SK-N-SH (cell line): ENCODE results near the gene SLAMF8. TPM values are rescaled to one million over a fixed set of nuclear protein-coding genes. Genes with fewer than 3 reads are reported as not detected.

ENCODE experiments used
- CTCF ChIA-PET: fragments of 300-600, 350-600 bp; formaldehyde crosslinking; extraction: SDS; loops from one replicate; lab custom pipeline; 2021; lab: Yijun Ruan, JAX
- POLR2A ChIA-PET: fragments of 350-600 bp; sonication (Branson Sonifier 250); formaldehyde crosslinking; extraction: SDS; loops from one replicate; lab custom pipeline; 2020; ENCODE audit warnings: antibody characterized with exemption, inconsistent platforms; lab: Yijun Ruan, JAX
- DNase-seq: peaks from one replicate; pipeline ENCODE4 v3.0.0; 2012
- H2AFZ ChIP-seq: fragments of 200-600 bp; sonication (generic); 2 replicates; pipeline ENCODE4 v1.8.1; 2016; ENCODE audit warnings: antibody characterized with exemption, mild to moderate bottlenecking, low read depth
- H3F3A ChIP-seq: fragments of 200-600 bp; sonication (generic); replicated peaks from 2 replicates; pipeline ENCODE3; 2016; ENCODE audit warnings: antibody characterized with exemption, mild to moderate bottlenecking; ENCODE audit not compliant: insufficient read depth
- H3K27ac ChIP-seq, 2 experiments: fragments of 200-500 bp in 1 of 2; fragments of 200-600 bp in 1 of 2; sonication (Bioruptor generic) in 1 of 2; sonication (generic), shearing (Covaris generic) in 1 of 2; 2 replicates each; pipeline versions ENCODE4 v1.5.1 to v1.6.1; 2014 to 2016; ENCODE audit warnings: low read depth in 2 of 2, inconsistent platforms in 1 of 2, low read length in 1 of 2, mild to moderate bottlenecking in 1 of 2, mixed read lengths in 1 of 2
- H3K27me3 ChIP-seq: fragments of 200-600 bp; sonication (generic), shearing (Covaris generic); 2 replicates; pipeline ENCODE4 v1.6.1; 2016; ENCODE audit warnings: mixed run types; ENCODE audit not compliant: insufficient read depth
- H3K36me3 ChIP-seq, 2 experiments: fragments of 200-500 bp in 1 of 2; fragments of 200-600 bp in 1 of 2; sonication (Bioruptor generic) in 1 of 2; sonication (generic) in 1 of 2; replicated peaks in 1 of 2; 2 replicates each; pipeline versions ENCODE3 to v1.5.1; 2014 to 2016; ENCODE audit warnings: low read length in 1 of 2, mild to moderate bottlenecking in 1 of 2; ENCODE audit not compliant: insufficient read depth in 2 of 2, control insufficient read depth in 1 of 2
- H3K4me1 ChIP-seq, 2 experiments: fragments of 200-500 bp in 1 of 2; fragments of 200-600 bp in 1 of 2; sonication (Bioruptor generic) in 1 of 2; sonication (generic), shearing (Covaris generic) in 1 of 2; 2 replicates each; pipeline versions ENCODE4 v1.5.1 to v1.6.1; 2014 to 2016; ENCODE audit warnings: low read depth in 1 of 2, low read length in 1 of 2, mixed run types in 1 of 2; ENCODE audit not compliant: insufficient read depth in 2 of 2, control insufficient read depth in 1 of 2
- H3K4me2 ChIP-seq: fragments of 200-600 bp; sonication (generic), shearing (Covaris generic); 2 replicates; pipeline ENCODE4 v1.6.1; 2017; ENCODE audit warnings: mixed run types
- H3K4me3 ChIP-seq, 2 experiments: fragments of 200-500 bp in 1 of 2; fragments of 200-600 bp in 1 of 2; sonication (Bioruptor generic) in 1 of 2; sonication (generic), shearing (Covaris generic) in 1 of 2; 2 replicates each; pipeline versions ENCODE4 v1.5.1 to v1.8.1; 2014 to 2016; ENCODE audit warnings: low read depth in 2 of 2, inconsistent platforms in 1 of 2, low read length in 1 of 2, mild to moderate bottlenecking in 1 of 2, mixed read lengths in 1 of 2, moderate library complexity in 1 of 2
- H3K79me2 ChIP-seq: fragments of 200-600 bp; sonication (generic); 2 replicates; pipeline ENCODE4 v1.8.1; 2017; ENCODE audit warnings: mild to moderate bottlenecking; ENCODE audit not compliant: insufficient read depth
- H3K9ac ChIP-seq: fragments of 200-600 bp; sonication (generic); 2 replicates; pipeline ENCODE4 v1.6.1; 2017; ENCODE audit warnings: mixed run types
- H3K9me2 ChIP-seq: fragments of 200-600 bp; sonication (generic); 2 replicates; pipeline ENCODE4 v1.6.1; 2017; ENCODE audit warnings: mixed run types
- H3K9me3 ChIP-seq: fragments of 200-600 bp; sonication (generic); 2 replicates; pipeline ENCODE4 v1.6.1; 2017; ENCODE audit warnings: mixed run types, mild to moderate bottlenecking, moderate library complexity
- H4K20me1 ChIP-seq: fragments of 200-600 bp; sonication (generic); 2 replicates; pipeline ENCODE4 v1.6.1; 2017; ENCODE audit warnings: mild to moderate bottlenecking, mixed run types; ENCODE audit not compliant: insufficient read depth
- CHD2 ChIP-seq: fragments of 150-350 bp; IDR thresholded peaks from 2 replicates; pipeline ENCODE4 v1.6.1; 2018; ENCODE audit warnings: low read length; ENCODE audit not compliant: partially characterized antibody
- CTCF ChIP-seq: fragments of 200-600 bp; sonication (generic); IDR thresholded peaks from 2 replicates; pipeline ENCODE4 v1.6.1; 2017; ENCODE audit warnings: antibody characterized with exemption, mild to moderate bottlenecking, moderate library complexity
- ELF1 ChIP-seq: IDR thresholded peaks from 2 replicates; pipeline ENCODE4 v1.4.0; 2012
- EP300 ChIP-seq, 2 experiments: IDR thresholded peaks; 2 replicates each; pipeline versions ENCODE4 v1.4.0 to v1.6.1; 2012; ENCODE audit warnings: borderline replicate concordance in 1 of 2, low read depth in 1 of 2, low read length in 1 of 2
- FOSL2 ChIP-seq: IDR thresholded peaks from 2 replicates; pipeline ENCODE4 v1.4.0; 2012; ENCODE audit warnings: low read depth, mild to moderate bottlenecking, moderate library complexity, borderline replicate concordance
- FOXM1 ChIP-seq: IDR thresholded peaks from 2 replicates; pipeline ENCODE4 v1.4.0; 2012; ENCODE audit warnings: low read depth, mild to moderate bottlenecking
- GABPA ChIP-seq: IDR thresholded peaks from 2 replicates; pipeline ENCODE4 v1.4.0; 2012; ENCODE audit warnings: low read depth, mild to moderate bottlenecking
- GATA2 ChIP-seq: sonication (generic); formaldehyde crosslinking; IDR thresholded peaks from 2 replicates; pipeline ENCODE4 v1.5.0; 2020; ENCODE audit warnings: mild to moderate bottlenecking, missing genetic modification reagents
- IRF3 ChIP-seq: fragments of 150-350 bp; IDR thresholded peaks from 2 replicates; pipeline ENCODE4 v1.6.1; 2016; ENCODE audit warnings: mild to moderate bottlenecking, low read depth, low read length
- NRF1 ChIP-seq: IDR thresholded peaks from 2 replicates; pipeline ENCODE4 v1.6.1; 2012; ENCODE audit warnings: low read depth, mild to moderate bottlenecking, low read length
- PBX3 ChIP-seq: IDR thresholded peaks from 2 replicates; pipeline ENCODE4; 2012
- RAD21 ChIP-seq: IDR thresholded peaks from 2 replicates; pipeline ENCODE4 v1.6.1; 2012; ENCODE audit warnings: mild to moderate bottlenecking, low read length
- RCOR1 ChIP-seq: fragments of 150-350 bp; IDR thresholded peaks from 2 replicates; pipeline ENCODE4 v1.6.1; 2017; ENCODE audit warnings: antibody characterized with exemption, low read length
- TAF1 ChIP-seq: IDR thresholded peaks from 2 replicates; pipeline ENCODE4 v1.6.1; 2012; ENCODE audit warnings: low read depth, mild to moderate bottlenecking, low read length, moderate library complexity, borderline replicate concordance
- TCF12 ChIP-seq: IDR thresholded peaks from 2 replicates; pipeline ENCODE4 v1.4.0; 2012
- USF1 ChIP-seq: IDR thresholded peaks from 2 replicates; pipeline ENCODE4 v1.4.0; 2012; ENCODE audit warnings: low read depth, borderline replicate concordance
- USF2 ChIP-seq: fragments of 150-350 bp; IDR thresholded peaks from 2 replicates; pipeline ENCODE4 v1.6.1; 2017; ENCODE audit warnings: antibody characterized with exemption, low read length, low read depth, borderline replicate concordance
- WGBS: methylation state at CpG from one replicate; pipeline ENCODE4 v1.1.6; 2017; ENCODE audit warnings: low lambda C conversion rate; 5-methylcytosine and 5-hydroxymethylcytosine counted together
- polyA plus RNA-seq, 3 experiments: library from polyadenylated mRNA; depleted of rRNA; stranded (reverse); fragments of >200 nt; gene quantifications; 2 replicates each; pipeline ENCODE4 v1.2.3, GENCODE V29; 2012

The SLAMF8 gene
- polyA plus RNA-seq, 1 of the 3 experiments (the other 2 are of a cell fraction): not detected

- WGBS: 84% methylated on average over 8 of the region's 8 CpGs
These were observed 9.3 kb downstream of the SLAMF8 start for GRCh38 chr1:159835862-159836525.

GRCh38 chr1:159838715-159839114 lies 12.0 kb downstream of the SLAMF8 start:
- Histone ChIP-seq H3K4me1 (peaks cover 0 to 3% of the 10 kb centered on the region in 2 experiments; a peak in 1 of 4 replicates), H3K9me2 (no peaks in the 10 kb centered on the region), H3K9me3 (no peaks in the 10 kb centered on the region), H2AFZ (no peak overlapping the region), H3K4me2 (no peak overlapping the region), H3K79me2 (no peaks in the 10 kb centered on the region), H3K27ac (no peak overlapping the region), H3F3A (no peaks in the 10 kb centered on the region), H3K4me3 (no peak overlapping the region), H3K27me3 (no peaks in the 10 kb centered on the region), H3K9ac (no peak overlapping the region), H3K36me3 (no peaks in the 10 kb centered on the region), H4K20me1 (no peaks in the 10 kb centered on the region)
- ChIA-PET POLR2A (no interaction called here), CTCF (interaction anchor here (1.5 to 4.1 kb wide), 2 partner anchors 12 to 51 kb away, joined by 4 to 22 read pairs; no protein-coding TSS in a partner anchor)
- WGBS: 90% methylated on average over 1 of the region's 1 CpG
- no peak for DNase-seq
- TF ChIP-seq RAD21 (no peak), TCF12 (no peak), USF2 (no peak), NRF1 (no peak), EP300 (IDR thresholded peaks at IDR 0.05; ENCODE audit: borderline replicate concordance in 1 of 2, low read depth in 1 of 2, low read length in 1 of 2) (no peak), IRF3 (no peak), USF1 (no peak), GATA2 (no peak), PBX3 (no peak), ELF1 (no peak), TAF1 (no peak), FOXM1 (no peak), RCOR1 (no peak)

More at GRCh38 chr1:159835862-159836525, 9.3 kb downstream of the SLAMF8 start:
- H3K4me3 ChIP-seq: no peak overlapping the region
- no peaks in the 10 kb centered on the region for H4K20me1 ChIP-seq
- H3K4me1 ChIP-seq: peaks cover 4 to 8% of the 10 kb centered on the region in 2 experiments; a peak in 2 of 4 replicates
- ChIA-PET POLR2A (no interaction called here), CTCF (interaction anchor here (0.8 to 1.6 kb wide), 5 partner anchors 29 to 100 kb away, joined by 3 to 7 read pairs (median 3); no protein-coding TSS in a partner anchor)
- no peaks in the 10 kb centered on the region for H3F3A ChIP-seq
- no peak overlapping the region for H2AFZ ChIP-seq
- no peak overlapping the region for H3K9ac ChIP-seq
- no peak overlapping the region for H3K4me2 ChIP-seq
- H3K36me3 ChIP-seq: no peaks in the 10 kb centered on the region
- no peak overlapping the region for H3K27ac ChIP-seq
- H3K27me3 ChIP-seq: no peaks in the 10 kb centered on the region
- no peaks in the 10 kb centered on the region for H3K9me2 ChIP-seq
- TF ChIP-seq CHD2 (no peak), FOSL2 (no peak), GABPA (no peak), RAD21 (peak; percentile 44), CTCF (peak; percentile 40)
- DNase-seq: no peak
- H3K9me3 ChIP-seq: no peaks in the 10 kb centered on the region
- no peaks in the 10 kb centered on the region for H3K79me2 ChIP-seq
